Stimulated activated memory B cell treated with anti-CD40 and anti-IgM and Interleukin-4, amounts not matched to agents 10 μg/mL and 1 μg/mL and 100 μg/mL, for 72 hours (primary cell): ENCODE measurements around the gene NUTM1.
"Not testable (repeated sequence)": the region's sequence is repeated elsewhere in the genome, so short reads cannot be mapped to it uniquely, and the experiment has no call there.

ENCODE experiments used
- ATAC-seq: fragments of 150-1000 bp; cut with Tn5 transposase; 2 replicates; pipeline ENCODE4 v1.10.0; 2021
- H3K27ac Mint-ChIP-seq: one replicate; pipeline ENCODE4 v1.8.0; 2022; ENCODE audit warnings: mild to moderate bottlenecking, mixed read lengths
- H3K27me3 Mint-ChIP-seq: one replicate; pipeline ENCODE4 v1.8.0; 2022; ENCODE audit warnings: mixed read lengths
- H3K36me3 Mint-ChIP-seq: one replicate; pipeline ENCODE4 v1.8.0; 2022; ENCODE audit warnings: mixed read lengths
- H3K4me1 Mint-ChIP-seq: one replicate; pipeline ENCODE4 v1.8.0; 2022; ENCODE audit warnings: mixed read lengths
- H3K4me3 Mint-ChIP-seq: one replicate; pipeline ENCODE4 v1.8.0; 2022; ENCODE audit warnings: mild to moderate bottlenecking, moderate library complexity, mixed read lengths
- H3K9me3 Mint-ChIP-seq: one replicate; pipeline ENCODE4 v1.8.0; 2022; ENCODE audit warnings: mixed read lengths

NUTM1 gene

DNA sequence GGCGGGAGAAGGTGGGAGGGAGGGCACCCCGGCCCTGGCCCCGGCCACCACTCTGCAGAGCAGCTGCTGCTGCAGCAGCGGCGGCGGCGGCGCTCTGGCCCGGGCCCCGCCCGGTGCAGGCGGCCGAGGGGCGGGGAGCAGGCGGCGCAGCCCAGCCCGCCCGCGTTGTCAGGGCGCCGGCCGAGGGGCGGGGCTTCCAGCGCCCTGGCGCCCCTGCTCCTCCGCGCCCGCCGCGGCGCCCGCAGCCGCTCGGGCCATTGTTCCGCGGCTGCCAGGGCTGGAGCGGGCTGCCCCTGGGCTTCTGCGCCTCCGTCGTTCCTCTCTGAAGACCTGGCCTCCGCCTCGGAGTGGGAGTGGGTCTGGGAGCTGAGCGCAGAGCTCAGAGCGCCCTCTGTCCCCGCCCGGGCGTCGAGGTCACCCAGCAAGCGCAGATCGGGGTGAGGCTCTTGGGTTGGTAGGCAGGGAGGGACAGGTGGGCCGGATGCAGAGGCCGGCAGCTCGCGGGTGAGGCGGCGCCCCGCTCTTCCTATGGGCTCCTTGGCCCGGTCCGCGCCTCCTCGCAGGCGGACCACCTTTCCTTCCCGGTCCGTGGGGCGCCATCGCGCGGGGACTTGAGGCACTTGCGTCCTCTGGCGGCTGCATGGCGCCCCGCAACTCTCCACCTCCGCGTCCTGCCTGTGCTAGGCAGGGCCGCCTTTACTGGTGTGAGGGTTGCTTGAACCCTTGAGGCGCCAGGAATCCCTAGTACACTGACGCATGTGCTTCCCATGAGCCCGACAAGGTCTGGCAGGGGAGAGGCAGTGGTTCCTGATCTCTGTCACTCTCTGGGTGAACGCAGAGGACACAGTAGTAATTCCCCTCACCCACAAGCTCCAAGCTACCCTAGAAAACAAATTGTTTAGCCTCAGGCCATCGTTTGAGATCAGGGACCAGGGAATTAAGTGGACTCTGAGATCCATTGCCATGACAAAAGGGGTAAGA is 24.3 kb downstream of the NUTM1 start, which contains the start of gene LPCAT4:
Gene LPCAT4, minus strand, starts transcription at position 96 of the 981 bp plus-strand sequence. CDS start 96 bp downstream, outside the sequence.
- Mint-ChIP-seq H3K9me3 (no peaks in the 10 kb centered on the region), H3K36me3 (peaks cover 8% of the 10 kb centered on the region), H3K4me3 (peak within 1 kb of the TSS; percentile 95), H3K27me3 (no peaks in the 10 kb centered on the region), H3K27ac (peak within 1 kb of the TSS; percentile 89), H3K4me1 (peaks cover 27% of the 10 kb centered on the region)
- peak; percentile 94 for ATAC-seq

GRCh38 chr15:34370129-34370528 is 27.0 kb downstream of the NUTM1 start:
- H3K36me3 Mint-ChIP-seq: no peaks in the 10 kb centered on the region
- H3K4me3 Mint-ChIP-seq: no peak overlapping the region
- no peaks in the 10 kb centered on the region for H3K27me3 Mint-ChIP-seq
- ATAC-seq: no peak
- no peaks in the 10 kb centered on the region for H3K9me3 Mint-ChIP-seq
- peak overlapping the region; percentile 89 for H3K27ac Mint-ChIP-seq
- peaks cover 27% of the 10 kb centered on the region for H3K4me1 Mint-ChIP-seq

GRCh38 chr15:34370643-34371042 is 27.5 kb downstream of the NUTM1 start:
- no peaks in the 10 kb centered on the region for H3K9me3 Mint-ChIP-seq
- H3K36me3 Mint-ChIP-seq: no peaks in the 10 kb centered on the region
- no peak for ATAC-seq
- H3K27ac Mint-ChIP-seq: peak overlapping the region; percentile 89
- no peaks in the 10 kb centered on the region for H3K27me3 Mint-ChIP-seq
- H3K4me3 Mint-ChIP-seq: no peak overlapping the region
- peaks cover 23% of the 10 kb centered on the region for H3K4me1 Mint-ChIP-seq

GRCh38 chr15:34373951-34374350 is 30.8 kb downstream of the NUTM1 start:
- no peaks in the 10 kb centered on the region for H3K36me3 Mint-ChIP-seq
- ATAC-seq: no peak
- no peaks in the 10 kb centered on the region for H3K9me3 Mint-ChIP-seq
- H3K4me1 Mint-ChIP-seq: peaks cover 14% of the 10 kb centered on the region
- H3K4me3 Mint-ChIP-seq: no peak overlapping the region
- H3K27ac Mint-ChIP-seq: no peak overlapping the region
- H3K27me3 Mint-ChIP-seq: no peaks in the 10 kb centered on the region

DNA sequence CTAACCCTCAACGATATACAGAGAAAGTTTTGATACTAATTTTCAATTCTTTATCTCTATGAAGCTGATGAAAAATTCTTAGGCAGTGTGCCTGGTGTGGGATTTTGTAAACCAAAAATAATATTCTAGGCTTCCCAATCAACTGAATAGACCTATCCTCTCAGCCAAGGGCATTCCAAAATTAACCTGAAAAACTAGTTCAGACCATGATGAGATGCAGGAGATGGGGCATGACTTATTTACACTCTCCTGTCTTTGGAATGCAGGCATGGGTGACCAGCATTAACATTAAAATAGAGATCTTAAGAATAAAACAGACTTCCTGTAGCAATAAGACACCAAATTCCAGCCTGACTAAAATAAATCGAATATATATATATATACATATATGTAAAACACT is 31.7 kb downstream of the NUTM1 start:
- H3K4me1 Mint-ChIP-seq: peaks cover 5% of the 10 kb centered on the region
- no peak for ATAC-seq
- no peaks in the 10 kb centered on the region for H3K36me3 Mint-ChIP-seq
- H3K4me3 Mint-ChIP-seq: no peak overlapping the region
- no peak overlapping the region for H3K27ac Mint-ChIP-seq
- H3K27me3 Mint-ChIP-seq: no peaks in the 10 kb centered on the region
- H3K9me3 Mint-ChIP-seq: no peaks in the 10 kb centered on the region

DNA sequence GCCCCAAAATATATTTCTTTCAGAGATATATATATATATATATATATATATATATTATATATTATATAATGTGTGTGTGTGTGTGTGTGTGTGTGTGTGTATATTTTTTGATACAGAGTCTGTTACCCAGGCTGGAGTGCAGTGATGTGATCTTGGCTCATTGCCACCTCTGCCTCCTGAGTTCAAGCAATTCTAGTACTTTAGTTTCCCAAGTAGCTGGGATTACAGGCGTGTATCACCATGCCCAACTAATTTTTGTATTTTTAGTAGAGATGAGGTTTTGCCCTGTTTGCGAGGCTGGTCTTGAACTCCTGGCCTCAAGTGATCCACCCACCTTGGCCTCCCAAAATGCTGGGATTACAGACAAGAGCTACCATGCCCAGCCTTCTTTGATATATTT is 32.4 kb downstream of the NUTM1 start:
- not testable (repeated sequence) for ATAC-seq, H3K4me1 Mint-ChIP-seq, H3K36me3 Mint-ChIP-seq, H3K27ac Mint-ChIP-seq, H3K9me3 Mint-ChIP-seq, H3K27me3 Mint-ChIP-seq, H3K4me3 Mint-ChIP-seq

- no peak overlapping the region for H3K27ac Mint-ChIP-seq
- no peak for ATAC-seq
- H3K9me3 Mint-ChIP-seq: no peaks in the 10 kb centered on the region
- H3K4me3 Mint-ChIP-seq: no peak overlapping the region
- H3K27me3 Mint-ChIP-seq: no peaks in the 10 kb centered on the region
- no peaks in the 10 kb centered on the region for H3K36me3 Mint-ChIP-seq
- H3K4me1 Mint-ChIP-seq: no peaks in the 10 kb centered on the region
These were observed 33.7 kb downstream of the NUTM1 start for GRCh38 chr15:34376856-34377255.

- H3K27me3 Mint-ChIP-seq, ATAC-seq, H3K27ac Mint-ChIP-seq, H3K36me3 Mint-ChIP-seq, H3K4me1 Mint-ChIP-seq, H3K9me3 Mint-ChIP-seq, H3K4me3 Mint-ChIP-seq: not testable (repeated sequence)
These were observed 37.4 kb downstream of the NUTM1 start for GRCh38 chr15:34380491-34380890.

- not testable (repeated sequence) for H3K36me3 Mint-ChIP-seq, H3K4me3 Mint-ChIP-seq, H3K27ac Mint-ChIP-seq, H3K4me1 Mint-ChIP-seq, H3K27me3 Mint-ChIP-seq, H3K9me3 Mint-ChIP-seq, ATAC-seq
These were observed 38.9 kb downstream of the NUTM1 start for GRCh38 chr15:34381829-34382521.

- H3K4me1 Mint-ChIP-seq, H3K36me3 Mint-ChIP-seq, H3K27me3 Mint-ChIP-seq, H3K4me3 Mint-ChIP-seq, ATAC-seq, H3K9me3 Mint-ChIP-seq, H3K27ac Mint-ChIP-seq: not testable (repeated sequence)
These were observed 46.5 kb downstream of the NUTM1 start for GRCh38 chr15:34389594-34390086.

- not testable (repeated sequence) for H3K36me3 Mint-ChIP-seq, H3K4me3 Mint-ChIP-seq
These were observed 49.9 kb downstream of the NUTM1 start for GRCh38 chr15:34392981-34393380.

DNA sequence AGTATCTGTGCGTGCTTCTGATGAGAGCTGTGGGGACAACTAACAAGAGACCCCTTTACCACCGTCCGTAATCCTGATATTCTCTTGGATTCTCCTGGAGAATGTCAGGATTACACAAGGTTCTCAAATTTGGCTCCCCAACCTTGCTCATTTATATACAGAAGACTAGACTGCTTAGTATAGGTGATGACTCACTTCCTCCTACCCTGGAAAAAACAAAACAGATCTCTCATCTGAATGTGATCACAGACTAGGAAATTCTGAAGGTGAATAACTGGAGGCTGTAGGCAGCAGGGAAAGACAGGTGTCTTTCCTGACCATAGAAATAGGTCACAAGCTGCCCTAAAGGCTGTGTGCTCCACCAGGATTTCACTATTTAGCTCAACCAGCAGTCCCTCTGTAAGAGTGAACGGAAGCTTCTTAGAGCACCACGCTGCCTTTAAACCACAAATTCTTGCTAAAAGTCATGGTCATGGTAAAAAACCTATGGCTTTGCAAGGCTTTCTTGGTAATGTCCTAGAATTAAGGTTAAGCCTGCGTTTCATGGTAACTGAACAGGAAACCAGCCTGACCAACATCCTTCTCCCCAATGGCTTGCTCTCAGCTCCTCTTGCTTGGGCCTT is 54.6 kb downstream of the NUTM1 start:
- not testable (repeated sequence) for H3K4me1 Mint-ChIP-seq, H3K9me3 Mint-ChIP-seq, H3K27ac Mint-ChIP-seq, H3K36me3 Mint-ChIP-seq, H3K4me3 Mint-ChIP-seq, H3K27me3 Mint-ChIP-seq
- ATAC-seq: peak; percentile 83

More at GRCh38 chr15:34392981-34393380, 49.9 kb downstream of the NUTM1 start:
- ATAC-seq, H3K27ac Mint-ChIP-seq, H3K27me3 Mint-ChIP-seq, H3K4me1 Mint-ChIP-seq, H3K9me3 Mint-ChIP-seq: not testable (repeated sequence)

DNA sequence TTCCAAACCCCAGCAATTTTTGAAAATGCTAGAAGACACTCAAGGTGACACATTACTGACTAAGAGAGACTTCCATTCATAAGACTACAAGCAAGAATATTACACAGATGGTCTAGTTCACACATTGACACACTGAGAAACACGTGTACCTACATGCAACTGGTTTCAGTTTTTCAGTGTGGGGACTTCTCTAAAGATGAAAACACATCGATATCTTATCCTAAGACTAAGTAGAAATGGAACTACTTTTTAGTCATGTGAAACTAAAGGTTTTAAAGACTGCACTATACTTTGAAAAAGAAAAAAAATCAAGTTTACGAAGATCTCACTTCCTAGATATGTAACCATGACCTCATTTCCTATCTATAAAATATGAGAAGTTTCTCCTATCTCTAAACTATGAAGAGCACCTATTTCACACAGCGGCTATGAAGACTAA is 60.1 kb downstream of the NUTM1 start:
- H3K9me3 Mint-ChIP-seq, H3K4me3 Mint-ChIP-seq, H3K27me3 Mint-ChIP-seq, H3K36me3 Mint-ChIP-seq, ATAC-seq, H3K4me1 Mint-ChIP-seq, H3K27ac Mint-ChIP-seq: not testable (repeated sequence)

DNA sequence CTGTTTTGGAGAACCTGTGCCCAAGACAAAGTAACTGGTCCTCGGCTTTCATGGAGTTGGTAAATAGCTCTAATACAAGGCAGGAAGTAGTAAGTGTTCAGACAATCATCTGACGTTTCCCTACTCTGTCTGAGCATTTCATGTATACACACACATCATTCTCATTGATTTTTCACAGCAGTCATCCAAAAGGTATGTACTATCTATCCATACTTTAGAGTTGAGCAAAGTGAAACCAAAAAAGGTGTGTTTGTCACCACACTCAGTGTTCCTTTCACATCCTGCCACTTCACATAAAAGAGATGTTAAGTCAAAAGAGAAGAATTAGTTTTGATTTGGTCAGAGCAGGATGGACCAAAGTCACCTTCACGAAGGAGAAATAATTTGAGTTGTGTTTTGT is 60.8 kb downstream of the NUTM1 start:
- H3K4me3 Mint-ChIP-seq, H3K9me3 Mint-ChIP-seq, H3K36me3 Mint-ChIP-seq, H3K27me3 Mint-ChIP-seq, ATAC-seq, H3K27ac Mint-ChIP-seq, H3K4me1 Mint-ChIP-seq: not testable (repeated sequence)
